K562 treated with DMSO at 1 percent for 24 hours (cell line): ENCODE data around the gene NLGN4Y. TPM values are rescaled to one million over a fixed set of nuclear protein-coding genes. Genes with fewer than 3 reads are reported as not detected.

ENCODE experiments used
- total RNA-seq: library from RNA; unstranded; fragments of 300-600 nt; gene quantifications from 2 replicates; pipeline ENCODE4 v1.2.3, GENCODE V29; 2022; ENCODE audit warnings: low read depth; ENCODE audit not compliant: insufficient read depth

NLGN4Y gene
- total RNA-seq = not detected in 2 replicates

GRCh38 chrY:14524272-14525231 lies at the start of gene NLGN4Y:
Gene NLGN4Y (plus strand): TSS chrY:14524529. CDS start chrY:14622120, 97,591 bp downstream.

